ENCODE data around the gene PMVK.

Gene PMVK

DNA sequence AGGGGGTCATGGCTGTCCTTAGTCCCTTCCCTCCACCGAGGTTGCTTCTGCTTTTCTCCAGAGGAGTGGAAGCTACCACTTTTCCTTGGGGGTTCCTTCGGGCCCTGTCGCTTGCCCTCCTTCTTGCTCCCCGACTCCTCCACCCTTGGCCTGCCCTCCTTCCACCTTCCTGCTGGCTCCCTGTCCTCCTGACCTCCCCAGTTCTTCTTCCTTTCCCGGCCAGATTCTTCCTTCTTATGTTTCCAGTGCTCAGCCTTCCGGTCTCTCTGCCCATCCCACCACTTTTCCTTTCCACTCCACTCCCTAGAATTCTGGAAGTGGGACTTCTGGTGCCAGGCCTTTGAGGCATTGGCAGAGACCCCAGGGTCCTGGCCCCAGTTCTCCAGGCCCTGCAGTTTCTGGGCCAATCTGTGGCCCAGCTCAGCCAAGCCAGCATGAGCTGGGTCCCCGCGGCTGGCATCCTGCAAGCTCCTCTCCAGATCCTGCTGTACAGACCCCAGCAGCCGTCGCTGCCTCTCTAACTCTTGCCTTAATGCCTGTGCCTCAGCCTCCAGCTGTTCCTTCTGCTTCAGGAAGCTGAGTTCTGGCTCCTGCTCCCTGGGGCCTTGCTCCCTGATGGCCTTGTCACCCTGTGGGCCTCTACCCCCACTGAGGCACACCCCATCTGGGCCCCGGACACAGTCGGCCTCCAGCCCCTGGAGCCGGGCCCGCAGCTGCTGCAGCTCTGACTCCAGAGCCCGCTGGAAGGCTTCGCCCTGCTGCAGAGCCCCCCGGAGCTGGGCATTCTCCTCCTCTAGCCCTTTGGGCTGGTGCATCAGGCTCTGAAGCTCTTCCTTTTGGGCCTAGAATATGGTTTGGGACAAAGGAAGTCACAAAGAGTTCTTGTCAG, 9.7 kb upstream of the PMVK start:
- no peak for DNase-seq

DNA sequence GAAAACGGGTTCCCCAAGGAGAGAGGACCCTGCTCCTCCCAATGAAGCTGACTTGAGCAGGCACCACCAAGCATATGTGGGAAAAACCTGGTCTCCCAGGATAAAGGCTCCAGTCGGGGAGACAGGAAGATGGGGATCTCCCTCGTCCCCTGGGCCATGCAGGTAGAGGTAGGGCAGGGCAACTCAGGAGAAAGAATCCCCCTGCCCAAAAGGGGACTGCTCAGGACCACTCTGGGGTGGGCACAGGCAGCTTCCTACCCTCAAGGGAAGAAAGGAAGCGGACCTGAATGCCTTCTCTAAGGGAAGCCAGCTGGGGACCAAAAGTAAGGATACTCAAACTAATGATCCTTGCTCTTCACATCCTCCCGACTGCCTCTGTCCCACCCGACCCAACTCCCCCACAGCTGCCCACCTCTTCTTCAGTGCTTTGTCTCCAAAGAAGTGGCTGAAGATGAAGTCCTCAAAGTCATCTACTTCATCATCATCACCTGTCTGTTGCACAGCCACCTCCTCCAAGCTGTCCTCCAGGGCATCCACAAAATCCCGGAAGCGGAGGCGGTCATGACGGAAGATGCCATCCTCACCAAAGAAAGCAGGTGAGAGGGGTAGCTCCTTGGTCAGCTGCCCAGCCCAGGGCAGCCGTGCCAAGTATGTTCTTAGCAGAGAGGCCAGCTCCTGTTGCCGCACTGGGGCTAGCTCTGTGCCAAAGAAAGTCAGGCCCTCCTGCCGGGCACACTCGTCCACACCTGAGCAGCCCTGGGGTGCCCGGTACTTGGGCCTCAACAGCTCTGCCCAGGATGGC, 8.8 kb upstream of the PMVK start:
- no peak for DNase-seq

DNA sequence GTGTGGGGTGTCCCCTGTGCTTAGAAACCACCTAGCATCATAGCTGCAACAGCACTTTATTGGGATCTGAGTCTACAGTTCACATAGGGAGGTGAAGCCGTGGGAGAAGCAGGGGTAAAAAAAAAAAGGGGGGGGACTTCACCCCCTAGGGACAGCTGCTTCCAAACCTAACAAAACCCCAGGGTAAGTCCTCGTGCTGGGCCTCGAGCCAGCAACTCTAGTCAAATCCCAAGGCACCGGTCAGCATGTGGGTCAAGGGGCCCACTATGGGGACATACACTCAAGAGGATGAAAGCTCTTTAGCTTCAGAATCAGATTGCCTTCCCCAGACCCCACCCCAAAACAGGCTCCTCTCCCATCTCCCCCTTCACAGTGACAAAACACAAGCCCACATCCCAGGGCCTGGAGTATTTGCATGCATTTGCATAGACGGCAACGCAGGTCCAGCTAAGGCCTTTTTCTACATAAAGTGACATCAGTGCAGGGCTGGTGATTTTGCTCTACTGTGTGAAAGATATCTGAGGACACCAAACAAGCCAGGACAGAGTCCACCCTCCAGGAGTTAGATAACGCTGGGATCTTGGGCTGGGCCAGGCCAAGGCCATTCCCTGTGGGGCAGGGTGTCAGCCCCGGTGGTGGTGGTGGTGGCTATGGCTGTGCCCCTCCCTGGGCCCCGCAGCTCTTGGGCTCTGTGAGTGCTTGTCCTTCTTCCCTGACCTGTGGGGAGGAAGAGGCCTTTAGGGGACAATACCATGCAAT, 8.1 kb upstream of the PMVK start:
- no peak for DNase-seq

DNA sequence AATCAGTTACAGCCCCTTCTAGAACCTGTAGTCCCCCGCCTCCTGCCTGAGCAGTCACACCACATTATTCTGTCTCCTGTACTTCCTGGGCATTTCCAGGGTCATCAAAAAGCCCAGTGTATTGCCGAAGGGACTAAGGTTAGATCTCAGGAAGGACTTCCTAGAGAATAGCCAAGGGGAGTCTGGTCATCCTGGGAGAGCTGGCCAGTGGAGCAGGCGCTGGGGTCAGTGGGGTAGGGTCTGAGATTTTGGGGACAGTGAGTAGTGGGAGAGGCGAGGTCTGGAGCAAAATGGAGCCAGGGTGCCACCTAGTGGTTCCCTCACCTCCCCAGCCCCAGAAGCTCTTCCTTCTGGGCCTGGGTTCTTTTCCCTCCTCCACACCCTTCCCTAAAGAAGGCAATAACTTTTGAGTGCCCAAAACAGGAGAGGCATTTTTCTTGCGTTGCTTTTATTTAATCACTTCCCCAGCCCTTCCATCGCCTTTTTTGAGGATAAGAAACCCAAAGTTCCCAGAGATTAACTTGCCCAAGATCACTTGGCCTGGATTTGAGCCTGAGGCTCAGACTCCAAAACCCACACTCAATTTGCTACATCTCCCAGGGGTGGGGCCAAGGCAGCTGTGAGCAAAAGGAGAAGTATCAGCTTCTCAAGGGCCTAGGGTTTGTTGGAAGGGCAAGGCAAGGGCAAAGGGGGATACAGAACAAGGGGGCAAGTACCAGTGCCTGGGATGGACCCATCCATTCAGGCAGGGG, 7.3 kb upstream of the PMVK start:
- DNase-seq = peak; percentile 46

DNA sequence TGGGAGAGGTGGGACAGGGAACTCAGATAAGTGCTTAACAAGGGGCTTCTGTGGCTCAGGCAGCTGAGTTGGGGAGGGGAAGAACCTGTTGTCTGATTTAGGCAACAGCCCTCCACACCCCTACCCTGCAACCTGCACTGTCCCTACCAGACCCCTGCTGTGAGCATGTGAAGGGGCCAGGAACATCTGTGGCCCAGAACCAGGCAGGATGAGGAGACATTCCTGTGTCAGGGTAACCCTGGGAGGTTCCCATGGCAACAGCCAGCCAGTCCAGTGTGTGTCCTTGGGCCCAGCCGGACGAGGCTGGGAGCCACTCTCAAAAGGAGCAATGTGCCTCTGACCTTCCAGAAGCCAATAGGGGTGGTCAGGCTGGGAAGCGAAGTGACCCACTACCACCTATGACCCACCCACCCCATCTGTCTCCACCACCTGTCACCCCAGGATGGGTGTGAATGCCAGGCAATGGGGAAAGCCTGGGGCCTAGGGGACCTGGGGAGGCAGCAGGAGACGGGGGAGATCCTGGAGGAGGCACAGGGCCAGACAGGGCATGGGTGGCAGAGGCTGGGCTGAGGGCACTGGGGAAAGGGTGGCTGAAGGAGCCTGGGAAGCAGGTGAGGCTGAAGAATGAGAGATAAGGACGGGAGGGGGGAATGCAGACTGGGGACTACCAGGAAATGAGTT, 5.0 kb upstream of the PMVK start:
- peak; percentile 22 for DNase-seq

DNA sequence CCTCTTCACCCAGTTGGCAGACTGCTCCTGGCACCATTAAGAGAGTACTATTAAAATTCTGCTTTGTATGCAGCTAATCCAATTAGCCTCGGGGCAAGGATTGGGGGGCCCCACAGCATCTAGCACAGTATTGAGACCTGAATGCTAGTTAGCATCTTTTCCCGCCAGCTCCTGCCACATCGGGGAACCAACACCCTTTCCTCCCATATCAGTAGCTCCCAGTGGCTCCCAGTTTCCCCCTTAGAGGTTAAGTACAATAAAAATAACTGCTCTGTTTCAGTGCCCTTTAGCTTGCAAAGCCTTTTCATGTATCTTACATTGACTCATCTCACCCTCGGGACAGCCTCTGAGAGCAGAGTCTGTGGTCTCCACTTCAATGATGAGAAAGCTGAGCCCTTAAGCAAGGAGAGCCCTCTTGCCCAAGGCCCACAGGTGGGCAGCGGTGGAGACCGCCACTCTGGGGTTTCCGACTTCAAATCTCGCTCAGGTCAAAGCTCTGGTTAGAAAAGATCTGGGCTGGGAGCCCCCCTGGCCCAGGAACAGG, 4.2 kb upstream of the PMVK start:
- no peak for DNase-seq

GRCh38 chr1:154940213-154940560, 3.7 kb upstream of the PMVK start:
- DNase-seq = no peak

DNA sequence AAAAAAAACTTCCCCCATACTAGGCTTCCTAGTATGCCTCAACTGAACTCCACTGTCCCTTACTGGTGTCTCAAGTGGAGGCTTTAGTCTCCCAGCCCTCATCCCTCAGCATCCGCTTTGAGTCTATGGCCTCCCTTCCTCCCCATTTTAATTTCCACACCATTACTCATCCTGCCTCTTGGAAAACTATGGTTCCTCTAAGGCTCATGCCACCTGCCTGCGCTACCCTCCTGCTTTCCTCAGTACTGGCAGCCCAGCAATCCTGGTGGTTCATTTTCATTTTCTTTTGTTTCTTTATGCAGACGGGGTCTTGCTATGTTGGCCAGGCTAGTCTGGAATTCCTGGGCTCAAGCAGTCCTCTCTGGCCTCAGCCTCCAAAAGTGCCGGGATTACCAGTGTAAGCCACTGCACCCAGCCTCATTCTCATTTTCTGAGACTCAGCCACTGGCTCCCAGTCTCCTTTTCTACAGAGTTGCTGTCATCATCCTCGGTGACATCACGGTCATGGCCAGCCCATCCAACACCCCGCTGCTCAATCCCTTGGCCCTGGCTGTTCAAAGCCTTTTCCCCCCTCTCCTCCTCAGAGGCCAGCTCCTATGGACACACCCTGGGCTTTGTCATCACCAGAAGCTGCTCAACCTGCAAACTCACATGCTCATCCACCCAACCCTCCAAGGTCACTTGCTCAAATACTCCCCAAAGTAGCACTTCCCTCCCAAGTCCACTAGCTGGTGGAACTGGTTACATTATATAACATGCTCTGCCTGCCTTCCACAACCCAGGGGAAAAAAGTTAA, 2.3 kb upstream of the PMVK start:
- DNase-seq = no peak

- no peak for DNase-seq
Measured at GRCh38 chr1:154937988-154938386, 1.5 kb upstream of the PMVK start.

DNA sequence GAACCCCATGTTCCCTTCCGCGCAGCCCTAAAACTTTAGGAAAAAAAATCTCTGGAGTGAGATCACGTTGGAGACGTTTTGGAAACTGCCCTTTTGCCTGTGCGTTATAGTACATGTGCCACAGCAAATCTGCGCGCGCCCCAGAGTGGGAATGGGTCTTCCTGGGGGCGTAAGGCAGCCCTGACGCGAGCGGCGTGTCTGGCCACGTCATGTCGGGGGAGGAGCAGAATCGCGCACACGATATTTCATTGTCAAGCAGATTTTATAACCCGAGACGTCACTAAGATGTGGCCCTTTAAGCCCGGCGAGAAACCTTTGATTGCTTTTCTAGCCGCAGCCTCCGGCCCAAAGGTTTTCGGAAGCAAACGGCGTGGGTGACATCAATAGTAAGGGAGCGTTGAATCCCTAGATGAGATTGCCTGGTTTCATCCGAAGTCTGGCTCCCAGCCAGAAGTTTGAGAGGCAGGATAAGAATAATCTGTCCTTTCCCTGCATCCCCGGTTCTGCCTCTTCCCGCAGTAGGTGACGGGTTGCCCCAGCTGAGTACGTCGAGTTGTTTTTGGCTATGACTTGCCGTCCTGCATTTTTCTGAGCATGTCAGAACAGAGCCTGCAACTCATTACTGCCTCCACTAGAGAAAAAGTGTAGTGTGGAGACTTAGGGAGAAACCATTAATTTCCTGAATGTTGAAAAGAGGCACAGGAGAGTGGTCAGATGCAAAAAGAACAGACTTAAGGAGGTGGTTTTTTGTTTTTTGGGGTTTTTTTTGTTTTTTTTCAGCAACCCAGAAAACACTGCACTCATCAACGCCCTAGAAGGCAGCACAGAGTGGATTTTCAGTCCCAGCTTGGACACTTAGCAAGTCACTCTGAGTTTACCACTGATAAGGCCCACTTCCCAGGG, 817 bp upstream of the PMVK start:
- DNase-seq = peak; percentile 92

- DNase-seq = no peak
Measured at GRCh38 chr1:154935749-154936554, 567 bp downstream of the PMVK start.

GRCh38 chr1:154934358-154934948, 2.1 kb downstream of the PMVK start:
- DNase-seq = no peak

GRCh38 chr1:154931940-154932487, 4.5 kb downstream of the PMVK start:
- DNase-seq = no peak

DNA sequence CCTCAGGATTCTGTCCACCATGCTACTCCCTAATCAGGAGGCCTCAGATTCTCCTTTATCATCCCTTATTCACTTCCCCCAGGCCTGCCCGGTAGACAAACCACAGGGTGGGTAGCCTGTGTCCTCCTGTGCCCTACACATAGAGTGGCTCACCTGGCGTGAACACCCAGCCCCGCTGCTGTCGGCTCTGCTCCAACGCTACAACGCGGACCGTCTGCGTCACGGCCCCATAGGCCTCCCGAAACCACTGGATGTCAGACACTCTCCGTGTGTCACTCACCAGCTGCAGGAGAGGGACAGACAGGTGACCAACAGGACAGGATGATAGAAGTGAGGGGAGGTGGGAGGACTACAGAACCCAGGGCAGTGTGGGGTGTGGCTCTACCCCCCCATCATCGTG, 10.3 kb downstream of the PMVK start:
- DNase-seq = no peak

- DNase-seq = no peak
Measured at GRCh38 chr1:154925335-154926170, 11.0 kb downstream of the PMVK start.

GRCh38 chr1:154923695-154924094, 12.8 kb downstream of the PMVK start:
- DNase-seq = no peak

GRCh38 chr1:154913273-154913672, 23.2 kb downstream of the PMVK start:
- DNase-seq = no peak
